ENCODE results near the gene MTIF2. TPM values are rescaled to one million over a fixed set of nuclear protein-coding genes. Genes with fewer than 3 reads are reported as not detected.
"Not testable (repeated sequence)": the region's sequence is repeated elsewhere in the genome, so short reads cannot be mapped to it uniquely, and the experiment has no call there.

The MTIF2 gene
- total RNA-seq, 2 experiments from 2014 or later: 27.7 to 33.5 TPM

GRCh38 chr2:55235724-55236538, 33.1 kb downstream of the MTIF2 start:
- Mint-ChIP-seq H3K27ac (peak overlapping the region; percentile 52), H3K4me1 (peaks cover 38% of the 10 kb centered on the region), H3K4me3 (no peak overlapping the region), H3K9me3 (ENCODE audit: low read depth) (no peaks in the 10 kb centered on the region), H3K27me3 (no peaks in the 10 kb centered on the region), H3K36me3 (peaks cover 42% of the 10 kb centered on the region)
- DNase-seq (no peak), ATAC-seq (no peak)
- CTCF ChIA-PET: no interaction called here

GRCh38 chr2:55233658-55233940, 35.4 kb downstream of the MTIF2 start:
- CTCF ChIA-PET: no interaction called here
- H3K36me3 Mint-ChIP-seq: peaks cover 40% of the 10 kb centered on the region
- H3K9me3 Mint-ChIP-seq (ENCODE audit: low read depth): no peaks in the 10 kb centered on the region
- peak overlapping the region; percentile 97 for H3K27ac Mint-ChIP-seq
- ATAC-seq: no peak
- peaks cover 55% of the 10 kb centered on the region for H3K4me1 Mint-ChIP-seq
- no peaks in the 10 kb centered on the region for H3K27me3 Mint-ChIP-seq
- peak overlapping the region; percentile 95 for H3K4me3 Mint-ChIP-seq
- no peak for DNase-seq

GRCh38 chr2:55232863-55233657, 36.0 kb downstream of the MTIF2 start:
- H3K4me1 Mint-ChIP-seq: peaks cover 60% of the 10 kb centered on the region
- ATAC-seq: peak; percentile 37
- peak; percentile 68 for DNase-seq
- H3K27ac Mint-ChIP-seq: peak overlapping the region; percentile 97
- CTCF ChIA-PET: interaction anchor here (0.8 to 1.3 kb wide), 4 partner anchors 9 to 199 kb away, joined by 3 to 6 read pairs (median 3); no protein-coding TSS in a partner anchor
- peaks cover 41% of the 10 kb centered on the region for H3K36me3 Mint-ChIP-seq
- H3K9me3 Mint-ChIP-seq (ENCODE audit: low read depth): no peaks in the 10 kb centered on the region
- H3K4me3 Mint-ChIP-seq: peak overlapping the region; percentile 95
- no peaks in the 10 kb centered on the region for H3K27me3 Mint-ChIP-seq

- H3K4me1 Mint-ChIP-seq: peaks cover 62% of the 10 kb centered on the region
- CTCF ChIA-PET: interaction anchor here (0.8 to 1.3 kb wide), 4 partner anchors 8 to 199 kb away, joined by 3 to 6 read pairs (median 3); no protein-coding TSS in a partner anchor
- H3K27me3 Mint-ChIP-seq: no peaks in the 10 kb centered on the region
- peak; percentile 93 for DNase-seq
- peak within 1 kb of the TSS; percentile 97 for H3K27ac Mint-ChIP-seq
- H3K36me3 Mint-ChIP-seq: peaks cover 44% of the 10 kb centered on the region
- ATAC-seq: peak; percentile 86
- no peaks in the 10 kb centered on the region for H3K9me3 Mint-ChIP-seq (ENCODE audit: low read depth)
- peak within 1 kb of the TSS; percentile 95 for H3K4me3 Mint-ChIP-seq
Observed at GRCh38 chr2:55232084-55232862, 36.8 kb downstream of the MTIF2 start, which contains the start of the genes CLHC1 and RPS27A. TSS of gene CLHC1 (minus strand) at chr2:55232293. CDS start at chr2:55222411, 9,882 bp downstream. TSS of gene RPS27A (plus strand) at chr2:55232688. CDS start at chr2:55232825, 137 bp downstream.

GRCh38 chr2:55231546-55232083, 37.4 kb downstream of the MTIF2 start:
- Mint-ChIP-seq H3K4me1 (peaks cover 62% of the 10 kb centered on the region), H3K27ac (peak overlapping the region; percentile 97), H3K36me3 (peaks cover 44% of the 10 kb centered on the region), H3K27me3 (no peaks in the 10 kb centered on the region), H3K4me3 (peak overlapping the region; percentile 95), H3K9me3 (ENCODE audit: low read depth) (no peaks in the 10 kb centered on the region)
- CTCF ChIA-PET: no interaction called here
- DNase-seq (no peak), ATAC-seq (peak; percentile 15)

GRCh38 chr2:55230551-55230950, 38.5 kb downstream of the MTIF2 start:
- no peaks in the 10 kb centered on the region for H3K9me3 Mint-ChIP-seq (ENCODE audit: low read depth)
- DNase-seq: no peak
- CTCF ChIA-PET: interaction anchor here (0.8 kb wide), 1 partner anchor 177 kb away, joined by 3 read pairs; no protein-coding TSS in a partner anchor
- peaks cover 55% of the 10 kb centered on the region for H3K4me1 Mint-ChIP-seq
- peak overlapping the region; percentile 29 for H3K4me3 Mint-ChIP-seq
- peaks cover 35% of the 10 kb centered on the region for H3K36me3 Mint-ChIP-seq
- H3K27ac Mint-ChIP-seq: peak overlapping the region; percentile 2
- H3K27me3 Mint-ChIP-seq: no peaks in the 10 kb centered on the region
- no peak for ATAC-seq

- H3K27ac Mint-ChIP-seq: no peak overlapping the region
- no peaks in the 10 kb centered on the region for H3K27me3 Mint-ChIP-seq
- H3K36me3 Mint-ChIP-seq: peaks cover 22% of the 10 kb centered on the region
- ATAC-seq: no peak
- DNase-seq: no peak
- CTCF ChIA-PET: no interaction called here
- H3K4me1 Mint-ChIP-seq: peaks cover 43% of the 10 kb centered on the region
- no peaks in the 10 kb centered on the region for H3K9me3 Mint-ChIP-seq (ENCODE audit: low read depth)
- no peak overlapping the region for H3K4me3 Mint-ChIP-seq
Observed at GRCh38 chr2:55229221-55229620, 39.8 kb downstream of the MTIF2 start.

- CTCF ChIA-PET: no interaction called here
- DNase-seq: no peak
- peak overlapping the region; percentile 74 for H3K27ac Mint-ChIP-seq
- H3K9me3 Mint-ChIP-seq (ENCODE audit: low read depth): no peaks in the 10 kb centered on the region
- peaks cover 13% of the 10 kb centered on the region for H3K36me3 Mint-ChIP-seq
- no peak for ATAC-seq
- H3K4me1 Mint-ChIP-seq: peaks cover 37% of the 10 kb centered on the region
- peak overlapping the region; percentile 19 for H3K4me3 Mint-ChIP-seq
- no peaks in the 10 kb centered on the region for H3K27me3 Mint-ChIP-seq
Observed at GRCh38 chr2:55228226-55228563, 40.8 kb downstream of the MTIF2 start.

- H3K9me3 Mint-ChIP-seq (ENCODE audit: low read depth); CTCF ChIA-PET; H3K27me3 Mint-ChIP-seq; ATAC-seq; DNase-seq: not testable (repeated sequence)
- peak overlapping the region; percentile 74 for H3K27ac Mint-ChIP-seq
- peak overlapping the region; percentile 19 for H3K4me3 Mint-ChIP-seq
- peaks cover 39% of the 10 kb centered on the region for H3K4me1 Mint-ChIP-seq
- H3K36me3 Mint-ChIP-seq: peaks cover 11% of the 10 kb centered on the region
Observed at GRCh38 chr2:55227437-55228225, 41.4 kb downstream of the MTIF2 start.

- DNase-seq: no peak
- no peaks in the 10 kb centered on the region for H3K9me3 Mint-ChIP-seq (ENCODE audit: low read depth)
- H3K4me1 Mint-ChIP-seq: peaks cover 48% of the 10 kb centered on the region
- H3K4me3 Mint-ChIP-seq: no peak overlapping the region
- CTCF ChIA-PET: interaction anchor here (1.4 kb wide), 1 partner anchor 14 kb away, joined by 3 read pairs; no protein-coding TSS in a partner anchor
- H3K27me3 Mint-ChIP-seq: no peaks in the 10 kb centered on the region
- H3K27ac Mint-ChIP-seq: no peak overlapping the region
- ATAC-seq: no peak
- H3K36me3 Mint-ChIP-seq: peaks cover 12% of the 10 kb centered on the region
Observed at GRCh38 chr2:55225481-55226020, 43.5 kb downstream of the MTIF2 start.

- ATAC-seq (no peak), DNase-seq (no peak)
- H3K4me3 Mint-ChIP-seq: no peak overlapping the region
- peaks cover 41% of the 10 kb centered on the region for H3K4me1 Mint-ChIP-seq
- CTCF ChIA-PET: interaction anchor here (2.2 kb wide), 1 partner anchor 8 kb away, joined by 6 read pairs; the partner anchor contains the start of genes CLHC1 and RPS27A
- peaks cover 12% of the 10 kb centered on the region for H3K36me3 Mint-ChIP-seq
- H3K27ac Mint-ChIP-seq: no peak overlapping the region
- H3K27me3 Mint-ChIP-seq: no peaks in the 10 kb centered on the region
- H3K9me3 Mint-ChIP-seq (ENCODE audit: low read depth): no peaks in the 10 kb centered on the region
Observed at GRCh38 chr2:55224761-55225261, 44.2 kb downstream of the MTIF2 start.

Data from activated CD8-positive, alpha-beta memory T cell treated with anti-CD3 and anti-CD28 coated beads, Interleukin-2, amount 10 ng/mL, durations not matched to agents 7 days and 5 days (primary cell).